ENCODE results near the gene LKAAEAR1. TPM values are rescaled to one million over a fixed set of nuclear protein-coding genes. Genes with fewer than 3 reads are reported as not detected.

The LKAAEAR1 gene
- total and polyA plus RNA-seq, 4 donors: 0.51 to 2.3 (median 0.65) TPM

DNA sequence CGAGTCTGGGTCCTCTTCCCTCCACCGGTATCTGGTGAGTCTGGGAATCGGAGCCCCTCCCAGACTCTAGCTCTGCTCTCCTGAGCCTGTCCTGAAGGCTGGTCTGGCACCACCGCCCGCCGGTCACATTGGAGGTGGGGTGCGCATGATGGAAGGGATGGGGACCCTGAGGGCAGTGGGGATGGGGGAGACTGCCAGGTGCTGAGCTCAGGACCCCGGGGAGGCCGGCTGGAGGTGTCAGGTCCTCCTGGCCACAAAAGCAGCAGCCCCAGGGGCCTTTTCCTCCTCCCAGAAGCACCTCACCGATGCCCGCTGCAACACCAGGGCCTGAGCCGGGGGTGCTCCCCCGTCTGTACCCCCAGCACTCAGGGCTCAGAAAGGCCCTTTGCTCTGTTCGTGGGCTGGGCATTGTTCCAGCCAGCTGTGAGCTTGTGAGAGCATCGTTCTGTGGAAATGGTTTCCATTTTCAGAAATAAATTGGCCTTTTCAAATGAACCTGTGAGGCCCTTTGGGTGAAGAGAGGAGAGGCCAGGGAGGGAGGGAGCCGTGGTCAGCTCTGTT lies 25.7 kb upstream of the LKAAEAR1 start:
- Histone ChIP-seq H3K27ac (ENCODE audit: low read depth in 1 of 2, low read length in 1 of 2) (no peak overlapping the region), H3K9ac (ENCODE audit: insufficient read depth in 1 of 2, low read length in 2 of 2) (no peak overlapping the region), H3K27me3 (ENCODE audit: control insufficient read depth in 3 of 3, insufficient read depth in 3 of 3, low read length in 2 of 3) (no peaks in the 10 kb centered on the region), H3K9me3 (ENCODE audit: control insufficient read depth in 4 of 4, insufficient read depth in 3 of 4, low read length in 3 of 4) (no peaks in the 10 kb centered on the region), H3K36me3 (ENCODE audit: control insufficient read depth in 4 of 4, insufficient read depth in 4 of 4, low read length in 4 of 4) (no peaks in the 10 kb centered on the region), H3K4me1 (ENCODE audit: control insufficient read depth in 5 of 5, insufficient read depth in 5 of 5, low read length in 5 of 5) (no peaks in the 10 kb centered on the region), H3K4me3 (no peak overlapping the region)
- DNase-seq (no peak), ATAC-seq (ENCODE audit: insufficient read depth, low FRiP score) (no peak)
- TF ChIP-seq CTCF (IDR thresholded peaks at IDR 0.05; ENCODE audit: control extremely low read depth, extremely low read depth): no peak
- WGBS, 2 donors: 71% methylated on average over 16 of the region's 16 CpGs

DNA sequence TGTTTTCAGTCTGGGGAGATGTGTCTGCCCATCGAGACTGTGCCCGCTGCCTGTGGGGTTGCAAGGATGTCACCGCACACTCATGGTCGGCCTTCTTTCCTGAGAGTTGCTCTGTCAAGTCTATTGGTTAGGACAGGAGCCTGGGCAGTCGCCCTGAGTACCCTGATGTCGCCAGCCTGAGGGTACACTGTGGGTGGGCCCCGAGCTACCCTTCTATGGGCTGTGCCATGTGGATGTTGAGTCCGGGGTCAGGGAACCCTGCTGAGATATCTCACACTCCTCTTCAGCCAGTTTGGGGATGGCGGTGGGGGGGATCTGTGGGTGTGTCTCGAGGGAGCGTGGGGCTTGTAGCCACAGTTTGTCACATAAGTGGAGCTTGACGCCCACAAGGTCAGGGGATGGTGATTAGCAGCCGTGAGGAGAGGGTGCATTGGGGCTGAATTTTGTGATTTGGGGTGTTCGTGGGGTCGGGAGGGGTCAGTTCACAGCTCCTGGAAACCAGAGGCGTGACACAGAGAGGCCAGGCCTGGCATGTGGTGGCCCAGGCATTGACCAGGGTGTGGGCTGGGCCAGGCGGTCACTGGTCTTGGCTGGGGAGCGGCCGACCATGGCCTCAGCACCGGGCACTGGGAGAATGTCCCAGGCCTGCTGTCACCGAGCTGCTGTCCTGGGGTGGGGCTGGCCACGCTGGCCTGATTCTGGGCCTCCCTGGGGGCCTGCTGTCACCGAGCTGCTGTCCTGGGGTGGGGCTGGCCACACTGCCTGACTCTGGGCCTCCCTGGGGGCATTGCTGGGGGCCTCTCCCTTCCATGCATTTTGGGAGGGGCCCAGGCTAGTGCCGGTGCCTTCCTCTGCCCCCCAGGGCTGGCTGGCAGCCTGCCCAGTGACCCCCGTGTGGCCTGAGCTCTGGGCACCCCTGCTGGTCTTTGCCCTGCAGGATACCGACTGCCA lies 24.8 kb upstream of the LKAAEAR1 start:
- H3K4me1 ChIP-seq (ENCODE audit: control insufficient read depth in 5 of 5, insufficient read depth in 5 of 5, low read length in 5 of 5): no peaks in the 10 kb centered on the region
- H3K27ac ChIP-seq (ENCODE audit: low read depth in 1 of 2, low read length in 1 of 2): no peak overlapping the region
- no peak for DNase-seq
- H3K36me3 ChIP-seq (ENCODE audit: control insufficient read depth in 4 of 4, insufficient read depth in 4 of 4, low read length in 4 of 4): no peaks in the 10 kb centered on the region
- no peak for TF ChIP-seq CTCF (IDR thresholded peaks at IDR 0.05; ENCODE audit: control extremely low read depth, extremely low read depth)
- no peaks in the 10 kb centered on the region for H3K9me3 ChIP-seq (ENCODE audit: control insufficient read depth in 4 of 4, insufficient read depth in 3 of 4, low read length in 3 of 4)
- no peak for ATAC-seq (ENCODE audit: insufficient read depth, low FRiP score)
- H3K4me3 ChIP-seq: no peak overlapping the region
- peaks cover 0 to 2% (median 0%) of the 10 kb centered on the region in 3 donors for H3K27me3 ChIP-seq (ENCODE audit: control insufficient read depth in 3 of 3, insufficient read depth in 3 of 3, low read length in 2 of 3)
- 79 to 86% methylated on average over 25 to 26 of the region's 26 CpGs for WGBS, 2 donors
- H3K9ac ChIP-seq (ENCODE audit: insufficient read depth in 1 of 2, low read length in 2 of 2): no peak overlapping the region

DNA sequence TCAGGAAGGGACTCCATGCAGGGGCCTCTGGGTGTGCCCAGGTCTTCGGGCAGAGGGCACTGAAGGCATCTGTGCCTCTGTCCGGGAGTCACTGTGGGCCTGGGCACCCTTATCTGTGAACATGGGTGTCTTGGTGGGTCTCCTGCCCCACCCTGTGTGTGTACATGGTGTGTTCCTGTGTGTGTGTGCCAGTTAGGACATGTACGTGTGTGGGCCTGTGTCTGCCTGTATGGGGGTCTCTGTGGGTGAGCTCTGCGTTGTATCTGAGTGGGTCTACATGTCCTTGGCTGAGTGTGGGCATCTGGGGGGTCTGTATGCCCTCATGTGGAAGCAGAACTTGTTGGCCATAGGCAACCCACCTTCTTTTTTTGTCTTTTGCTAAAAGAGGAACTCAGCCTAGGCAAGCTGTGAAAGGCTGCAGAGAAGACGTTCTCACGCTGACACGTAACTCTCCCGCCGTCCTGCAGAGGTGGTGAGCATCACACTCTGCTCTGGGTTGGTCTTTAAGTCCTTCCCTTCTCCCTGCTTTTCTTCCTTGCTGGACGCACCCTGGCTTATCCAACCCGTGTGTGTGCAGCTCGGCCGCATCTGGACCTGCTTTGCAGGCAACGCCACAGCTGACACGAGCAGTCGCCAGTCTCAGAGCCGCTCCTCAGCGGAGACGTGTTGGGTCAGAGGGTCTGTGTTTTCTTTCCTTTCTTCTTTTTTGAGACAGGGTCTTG lies 23.7 kb upstream of the LKAAEAR1 start:
- no peak for ATAC-seq (ENCODE audit: insufficient read depth, low FRiP score)
- peaks cover 0 to 5% (median 2%) of the 10 kb centered on the region in 3 donors for H3K27me3 ChIP-seq (ENCODE audit: control insufficient read depth in 3 of 3, insufficient read depth in 3 of 3, low read length in 2 of 3)
- 43 to 53% methylated on average over 19 of the region's 19 CpGs for WGBS, 2 donors
- no peaks in the 10 kb centered on the region for H3K36me3 ChIP-seq (ENCODE audit: control insufficient read depth in 4 of 4, insufficient read depth in 4 of 4, low read length in 4 of 4)
- DNase-seq: no peak
- H3K4me1 ChIP-seq (ENCODE audit: control insufficient read depth in 5 of 5, insufficient read depth in 5 of 5, low read length in 5 of 5): no peaks in the 10 kb centered on the region
- H3K4me3 ChIP-seq: no peak overlapping the region
- TF ChIP-seq CTCF (IDR thresholded peaks at IDR 0.05; ENCODE audit: control extremely low read depth, extremely low read depth): no peak
- no peaks in the 10 kb centered on the region for H3K9me3 ChIP-seq (ENCODE audit: control insufficient read depth in 4 of 4, insufficient read depth in 3 of 4, low read length in 3 of 4)
- no peak overlapping the region for H3K27ac ChIP-seq (ENCODE audit: low read depth in 1 of 2, low read length in 1 of 2)
- H3K9ac ChIP-seq (ENCODE audit: insufficient read depth in 1 of 2, low read length in 2 of 2): no peak overlapping the region
